Measurements from ENCODE around the gene PPP1R12C. TPM values are rescaled to one million over a fixed set of nuclear protein-coding genes. Genes with fewer than 3 reads are reported as not detected.
A peak's percentile ranks its signal among the peaks of the same experiment; 100 is the strongest.

Gene PPP1R12C
- total RNA-seq, 1 donor from 2014 or later, result 37.4 TPM

DNA sequence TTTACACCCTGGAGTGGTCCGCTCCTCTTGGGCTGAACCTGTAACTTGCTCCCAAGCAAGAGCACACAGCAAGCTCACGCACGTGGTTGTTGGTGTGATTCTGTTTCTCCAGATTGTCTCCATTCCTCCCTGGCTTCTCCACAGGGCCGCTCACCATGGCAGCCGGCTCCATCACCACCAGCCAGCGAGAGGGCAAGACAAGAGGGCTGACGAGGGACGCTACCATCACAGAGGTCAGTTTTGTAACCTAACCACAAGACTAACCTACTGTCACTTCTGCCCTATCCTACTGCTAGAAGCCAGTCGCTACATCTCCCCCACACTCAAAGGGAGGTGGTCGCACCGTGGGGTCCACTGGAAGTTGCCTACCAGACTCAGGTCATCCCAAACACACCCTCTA, 74.7 kb downstream of the PPP1R12C start:
- no peak for DNase-seq

DNA sequence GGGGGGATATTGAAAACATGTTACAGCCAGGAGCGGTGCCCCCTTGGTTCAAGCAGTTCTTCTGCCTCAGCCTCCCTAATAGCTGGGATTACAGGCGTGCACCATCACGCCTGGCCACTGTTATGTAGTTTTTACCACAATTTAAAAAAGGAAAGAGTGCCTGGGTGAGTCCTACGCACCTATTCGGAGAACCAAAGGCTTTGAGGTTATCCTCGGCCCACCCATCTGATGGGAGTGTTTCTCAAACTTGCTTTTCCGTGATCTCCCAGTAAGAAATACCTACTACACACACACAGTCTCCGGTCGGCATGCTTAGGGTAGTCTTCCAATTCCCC, 75.1 kb downstream of the PPP1R12C start:
- no peak for DNase-seq

DNA sequence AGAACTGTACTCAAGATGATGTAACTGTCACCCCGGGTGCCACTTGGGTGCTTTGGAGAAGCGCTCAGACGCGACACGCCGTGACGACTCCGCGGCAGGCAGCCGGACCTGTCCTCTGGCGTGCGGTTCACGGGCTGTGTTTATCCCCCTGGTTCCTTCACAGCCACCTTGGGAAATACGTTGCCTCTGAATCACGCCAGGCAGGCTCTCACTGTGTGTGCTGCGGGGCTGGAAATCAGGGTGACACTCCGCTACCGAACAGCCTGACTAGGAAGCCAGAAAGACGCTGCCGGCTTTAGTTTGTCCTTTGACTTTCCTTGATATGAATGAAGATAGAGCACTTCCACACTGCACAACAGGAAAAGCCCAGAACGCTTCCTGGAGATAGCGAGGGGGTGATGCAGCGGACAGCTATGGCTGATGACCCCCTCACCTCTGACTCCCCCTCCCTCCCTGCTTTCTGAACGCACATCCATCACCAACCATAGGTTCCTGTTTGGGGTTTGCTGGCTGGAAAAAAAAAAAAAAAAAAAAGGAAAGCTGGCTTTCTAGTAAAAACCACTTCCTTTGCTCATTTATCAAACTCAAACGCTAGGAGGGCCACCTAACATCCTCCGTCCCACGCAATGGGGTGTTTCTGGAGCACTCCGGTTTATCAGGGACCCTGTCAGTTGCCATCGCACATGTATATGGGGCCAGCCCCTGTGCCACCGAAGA, 75.7 kb downstream of the PPP1R12C start:
- DNase-seq, result peak; percentile 57

DNA sequence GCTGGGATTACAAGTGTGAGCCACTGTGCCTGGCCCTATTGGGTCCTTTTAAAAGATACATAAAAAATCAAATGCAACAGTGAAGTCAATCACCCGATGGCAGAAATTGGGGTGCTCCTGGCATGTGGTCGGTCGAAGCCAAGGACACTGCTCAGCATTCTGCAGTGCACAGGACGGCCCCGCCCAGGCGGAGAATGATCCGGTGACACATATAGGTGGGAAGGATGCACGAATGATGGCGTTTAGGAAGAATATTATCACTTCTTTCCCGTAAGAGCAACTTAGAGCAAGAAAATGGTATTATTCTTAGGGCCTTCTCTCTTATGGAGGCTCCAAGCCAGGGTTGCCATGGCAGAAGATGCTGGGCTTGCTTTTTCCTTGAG, 76.2 kb downstream of the PPP1R12C start:
- no peak for DNase-seq

Other genes starting within 250 kb of the PPP1R12C start
- not detected in 2 replicates for gene FCAR, start 243.4 kb downstream of the PPP1R12C start, total RNA-seq
- gene NCR1, start 211.5 kb downstream of the PPP1R12C start, total RNA-seq, result not detected in 2 replicates
- under 0.01 TPM in 1 of 2 replicates, not detected in the other for gene NLRP7, start 170.1 kb downstream of the PPP1R12C start, total RNA-seq
- 7.3 and 9.9 TPM in 2 replicates for gene NLRP2, start 151.3 kb downstream of the PPP1R12C start, total RNA-seq
- gene GP6, start 79.4 kb downstream of the PPP1R12C start, total RNA-seq, result not detected in 2 replicates
- 18.4 and 20.8 TPM in 2 replicates for gene RDH13, start 54.5 kb downstream of the PPP1R12C start, total RNA-seq
- 12.6 and 15.6 TPM in 2 replicates for gene EPS8L1, start 41.8 kb downstream of the PPP1R12C start, total RNA-seq
- gene TNNT1, start 31.6 kb upstream of the PPP1R12C start, total RNA-seq, result 0.60 and 1.7 TPM in 2 replicates
- not detected in 2 replicates for gene TNNI3, start 40.1 kb upstream of the PPP1R12C start, total RNA-seq
- gene DNAAF3, start 49.0 kb upstream of the PPP1R12C start, total RNA-seq, result 0.34 and 0.42 TPM in 2 replicates
- gene SYT5, start 62.7 kb upstream of the PPP1R12C start, total RNA-seq, result not detected in 2 replicates
- 0.17 and 0.19 TPM in 2 replicates for gene PTPRH, start 91.9 kb upstream of the PPP1R12C start, total RNA-seq
- gene TMEM86B, start 111.1 kb upstream of the PPP1R12C start, total RNA-seq, result 1.0 and 1.1 TPM in 2 replicates
- 23.8 and 54.5 TPM in 2 replicates for gene PPP6R1, start 141.4 kb upstream of the PPP1R12C start, total RNA-seq
- gene HSPBP1, start 162.5 kb upstream of the PPP1R12C start, total RNA-seq, result 23.5 and 41.4 TPM in 2 replicates
- gene BRSK1, start 166.4 kb upstream of the PPP1R12C start, total RNA-seq, result 0.79 and 2.2 TPM in 2 replicates
- gene TMEM150B, start 207.7 kb upstream of the PPP1R12C start, total RNA-seq, result not detected in 2 replicates
- 6.1 and 6.7 TPM in 2 replicates for gene KMT5C, start 222.2 kb upstream of the PPP1R12C start, total RNA-seq
- not detected in 2 replicates for gene COX6B2, start 237.1 kb upstream of the PPP1R12C start, total RNA-seq
- not detected in 2 replicates for gene GARIN5B, start 245.6 kb upstream of the PPP1R12C start, total RNA-seq